PC-3 (cell line): ENCODE data around the gene IL20RB. TPM values are rescaled to one million over a fixed set of nuclear protein-coding genes. Genes with fewer than 3 reads are reported as not detected.

Source experiments
- ATAC-seq: fragments of 200-7000 bp; cut with Tn5 transposase; 2 replicates; pipeline ENCODE4 v1.9.1; 2020; ENCODE audit warnings: mild to moderate bottlenecking, moderate library complexity
- BruUV-seq: library from RNA; stranded (reverse); fragments of 400-500 nt; replicated peaks from 2 replicates; lab custom pipeline; 2021; lab: Mats Ljungman, UMichigan
- CTCF ChIA-PET: fragments of 300-600 bp; sonication (Branson Sonifier 250); formaldehyde crosslinking; loops from one replicate; lab custom pipeline; 2022; ENCODE audit warnings: antibody characterized with exemption; lab: Charles Lee
- POLR2A ChIA-PET: fragments of 300-600 bp; sonication (Branson Sonifier 250); formaldehyde crosslinking; loops from one replicate; lab custom pipeline; 2022; ENCODE audit warnings: antibody characterized with exemption; ENCODE audit not compliant: unreplicated experiment; lab: Charles Lee
- DNase-seq: peaks from one replicate; pipeline ENCODE4 v3.0.0-alpha.2; 2015
- H2AFZ ChIP-seq: fragments of 300-600 bp; sonication (generic); 2 replicates; pipeline ENCODE4 v1.6.0; 2016; ENCODE audit warnings: antibody characterized with exemption, low read length
- H3F3A ChIP-seq: fragments of 300-600 bp; sonication (generic); one replicate; pipeline ENCODE4 v1.6.0; 2017; ENCODE audit warnings: antibody characterized with exemption, low read length, control low read depth, mild to moderate bottlenecking; ENCODE audit not compliant: unreplicated experiment
- H3K27ac ChIP-seq: fragments of 300-600 bp; sonication (generic); 2 replicates; pipeline ENCODE4 v1.5.1; 2016; ENCODE audit warnings: mild to moderate bottlenecking, low read length
- H3K27me3 ChIP-seq: fragments of 300-600 bp; sonication (generic); 2 replicates; pipeline ENCODE4 v1.6.1; 2016; ENCODE audit warnings: low read length, mixed read lengths
- H3K36me3 ChIP-seq: fragments of 300-600 bp; sonication (generic); 2 replicates; pipeline ENCODE4 v1.6.1; 2016; ENCODE audit warnings: low read depth, mixed run types, low read length, mixed read lengths
- H3K4me1 ChIP-seq: fragments of 300-600 bp; sonication (generic); 2 replicates; pipeline ENCODE4 v1.5.1; 2016; ENCODE audit warnings: low read length; ENCODE audit not compliant: insufficient read depth
- H3K4me2 ChIP-seq: fragments of 300-600 bp; sonication (generic); 2 replicates; pipeline ENCODE4 v1.6.0; 2016; ENCODE audit warnings: low read length
- H3K4me3 ChIP-seq: fragments of 300-600 bp; sonication (generic); 2 replicates; pipeline ENCODE4 v1.5.1; 2016; ENCODE audit warnings: mild to moderate bottlenecking, low read length, mixed read lengths
- H3K79me2 ChIP-seq: fragments of 300-600 bp; sonication (generic); 2 replicates; pipeline ENCODE4 v1.6.1; 2017; ENCODE audit warnings: low read length, mixed read lengths
- H3K9ac ChIP-seq: fragments of 300-600 bp; sonication (generic); 2 replicates; pipeline ENCODE4 v1.6.0; 2016; ENCODE audit warnings: mild to moderate bottlenecking, low read length
- H3K9me2 ChIP-seq: fragments of 300-600 bp; sonication (generic); replicated peaks from 2 replicates; pipeline ENCODE4 v1.6.1; 2016; ENCODE audit warnings: mixed run types, low read length, mixed read lengths
- H3K9me3 ChIP-seq: fragments of 300-600 bp; sonication (generic); 2 replicates; pipeline ENCODE4 v1.6.1; 2016; ENCODE audit warnings: low read length, mixed read lengths
- H4K20me1 ChIP-seq: fragments of 300-600 bp; sonication (generic); 2 replicates; pipeline ENCODE4 v1.6.1; 2016; ENCODE audit warnings: low read length, mixed read lengths
- EZH2 ChIP-seq: fragments of 300-600 bp; sonication (generic); IDR thresholded peaks from one replicate; pipeline ENCODE4 v1.6.1; 2017; ENCODE audit warnings: antibody characterized with exemption, mild to moderate bottlenecking, low read length; ENCODE audit not compliant: unreplicated experiment
- EZH2phosphoT487 ChIP-seq: fragments of 300-600 bp; sonication (generic); IDR thresholded peaks from 2 replicates; pipeline ENCODE4 v1.6.1; 2018; ENCODE audit warnings: mild to moderate bottlenecking, antibody characterized with exemption, low read length, borderline replicate concordance
- intact Hi-C: fragments of 100-400 bp; cut with micrococcal nuclease; formaldehyde crosslinking; loops from 2 replicates; pipeline ENCODE4 v1.9.0; 2023
- total RNA-seq: library from RNA; depleted of rRNA; stranded (reverse); fragments of >200 nt; gene quantifications from 2 replicates; pipeline ENCODE4 v1.2.3, GENCODE V29; 2014
- TF ChIP-seq, protein P1 (sequence below): fragments of 300-600 bp; sonication (generic); conservative IDR thresholded peaks from 2 replicates; pipeline ENCODE4 v1.5.1; 2017; ENCODE audit warnings: antibody characterized with exemption, low read depth, mild to moderate bottlenecking, low read length

IL20RB gene
- total RNA-seq, 1 experiment from 2014 or later, result 0.73 TPM

- intact Hi-C loops, result no loop called here
- DNase-seq (no peak), ATAC-seq (no peak)
- Histone ChIP-seq H3K9me2 (no peaks in the 10 kb centered on the region), H3K36me3 (no peaks in the 10 kb centered on the region), H3K4me2 (no peak overlapping the region), H3K27ac (no peak overlapping the region), H4K20me1 (no peaks in the 10 kb centered on the region), H3F3A (no peaks in the 10 kb centered on the region), H3K9me3 (no peaks in the 10 kb centered on the region), H3K9ac (no peak overlapping the region), H2AFZ (no peak overlapping the region), H3K27me3 (no peaks in the 10 kb centered on the region), H3K4me3 (no peak overlapping the region), H3K4me1 (peaks cover 34% of the 10 kb centered on the region), H3K79me2 (no peaks in the 10 kb centered on the region)
- no peak for TF ChIP-seq EZH2phosphoT487
- no peak for TF ChIP-seq EZH2
- TF ChIP-seq, protein P1, sequence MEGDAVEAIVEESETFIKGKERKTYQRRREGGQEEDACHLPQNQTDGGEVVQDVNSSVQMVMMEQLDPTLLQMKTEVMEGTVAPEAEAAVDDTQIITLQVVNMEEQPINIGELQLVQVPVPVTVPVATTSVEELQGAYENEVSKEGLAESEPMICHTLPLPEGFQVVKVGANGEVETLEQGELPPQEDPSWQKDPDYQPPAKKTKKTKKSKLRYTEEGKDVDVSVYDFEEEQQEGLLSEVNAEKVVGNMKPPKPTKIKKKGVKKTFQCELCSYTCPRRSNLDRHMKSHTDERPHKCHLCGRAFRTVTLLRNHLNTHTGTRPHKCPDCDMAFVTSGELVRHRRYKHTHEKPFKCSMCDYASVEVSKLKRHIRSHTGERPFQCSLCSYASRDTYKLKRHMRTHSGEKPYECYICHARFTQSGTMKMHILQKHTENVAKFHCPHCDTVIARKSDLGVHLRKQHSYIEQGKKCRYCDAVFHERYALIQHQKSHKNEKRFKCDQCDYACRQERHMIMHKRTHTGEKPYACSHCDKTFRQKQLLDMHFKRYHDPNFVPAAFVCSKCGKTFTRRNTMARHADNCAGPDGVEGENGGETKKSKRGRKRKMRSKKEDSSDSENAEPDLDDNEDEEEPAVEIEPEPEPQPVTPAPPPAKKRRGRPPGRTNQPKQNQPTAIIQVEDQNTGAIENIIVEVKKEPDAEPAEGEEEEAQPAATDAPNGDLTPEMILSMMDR, result no peak
- no TSS peak for BruUV-seq
- POLR2A ChIA-PET, result interaction anchor here (0.6 kb wide), 1 partner anchor 80 kb away, joined by 8 read pairs; no protein-coding TSS in a partner anchor
- CTCF ChIA-PET, result no interaction called here
These were observed 812 bp upstream of the IL20RB start for GRCh38 chr3:136956971-136957370.

DNA sequence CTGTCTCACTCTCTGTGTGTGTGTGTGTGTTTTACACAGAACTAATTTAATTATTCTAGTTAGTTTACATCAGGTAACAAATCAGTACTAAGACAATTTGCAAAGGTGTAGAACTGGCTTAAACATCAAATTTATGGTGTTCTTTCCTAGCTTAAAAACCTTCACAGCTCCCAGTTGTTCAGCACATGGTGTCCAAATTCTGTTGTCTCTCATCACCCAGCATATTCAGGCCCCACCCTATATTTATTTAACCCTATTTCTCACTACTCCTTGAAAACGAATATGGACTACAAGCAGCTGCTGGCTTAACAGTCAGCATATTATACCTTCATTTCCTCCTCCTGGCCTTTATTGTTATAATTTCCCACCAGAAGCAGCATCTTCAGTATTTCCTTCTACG lies 1.2 kb downstream of the IL20RB start:
- H4K20me1 ChIP-seq, result no peaks in the 10 kb centered on the region
- intact Hi-C loops, result no loop called here

GRCh38 chr3:136959599-136959998 lies 1.8 kb downstream of the IL20RB start:
- no peak for ATAC-seq
- H3F3A ChIP-seq, result no peaks in the 10 kb centered on the region
- H3K4me2 ChIP-seq, result no peak overlapping the region
- H3K9me2 ChIP-seq, result no peaks in the 10 kb centered on the region
- no peak overlapping the region for H3K9ac ChIP-seq
- no TSS peak for BruUV-seq
- no peak overlapping the region for H2AFZ ChIP-seq
- no peak overlapping the region for H3K27ac ChIP-seq
- DNase-seq, result no peak
- H3K79me2 ChIP-seq, result no peaks in the 10 kb centered on the region
- CTCF ChIA-PET, result no interaction called here
- H4K20me1 ChIP-seq, result no peaks in the 10 kb centered on the region
- no peaks in the 10 kb centered on the region for H3K27me3 ChIP-seq
- H3K4me3 ChIP-seq, result no peak overlapping the region
- H3K9me3 ChIP-seq, result no peaks in the 10 kb centered on the region
- TF ChIP-seq EZH2phosphoT487 (no peak), EZH2 (no peak)
- TF ChIP-seq, protein P1, result no peak
- no peaks in the 10 kb centered on the region for H3K36me3 ChIP-seq
- H3K4me1 ChIP-seq, result peaks cover 34% of the 10 kb centered on the region
- intact Hi-C loops, result no loop called here
- POLR2A ChIA-PET, result no interaction called here

More for the DNA sequence above, 1.2 kb downstream of the IL20RB start:
- TF ChIP-seq, protein P1, result no peak
- no peak for DNase-seq
- H3K79me2 ChIP-seq, result no peaks in the 10 kb centered on the region
- H3K4me3 ChIP-seq, result no peak overlapping the region
- no peaks in the 10 kb centered on the region for H3K27me3 ChIP-seq
- no peaks in the 10 kb centered on the region for H3K36me3 ChIP-seq
- H3K4me1 ChIP-seq, result peaks cover 34% of the 10 kb centered on the region
- no peaks in the 10 kb centered on the region for H3F3A ChIP-seq
- ChIA-PET CTCF (no interaction called here), POLR2A (interaction anchor here (0.6 kb wide), 1 partner anchor 1123 kb away, joined by 5 read pairs; no protein-coding TSS in a partner anchor)
- H3K27ac ChIP-seq, result no peak overlapping the region
- BruUV-seq, result no TSS peak
- H3K9ac ChIP-seq, result no peak overlapping the region
- no peak overlapping the region for H3K4me2 ChIP-seq
- no peaks in the 10 kb centered on the region for H3K9me3 ChIP-seq
- H2AFZ ChIP-seq, result no peak overlapping the region
- H3K9me2 ChIP-seq, result no peaks in the 10 kb centered on the region
- ATAC-seq, result no peak
